Transverse colon (tissue), 4 donors: Measurements from ENCODE around the gene GDF2. TPM values are rescaled to one million over a fixed set of nuclear protein-coding genes. Genes with fewer than 3 reads are reported as not detected.

Source experiments
- DNase-seq: peaks from one replicate; pipeline ENCODE4 v3.0.0-alpha.2; 2019
- H3K27ac ChIP-seq, 4 donors: fragments of 200-600 bp; sonication (generic); 2 replicates each; pipeline ENCODE4 v1.5.1; 2016 to 2018; ENCODE audit warnings: inconsistent platforms in 4 of 4
- H3K27me3 ChIP-seq: fragments of 200-600 bp; sonication (generic); 2 replicates; pipeline ENCODE4 v1.5.1; 2017; ENCODE audit warnings: inconsistent platforms
- H3K36me3 ChIP-seq, 4 donors: fragments of 200-600 bp; sonication (generic); 2 replicates each; pipeline ENCODE4 v1.5.1; 2017 to 2019; ENCODE audit warnings: inconsistent platforms in 4 of 4
- H3K4me1 ChIP-seq, 4 donors: fragments of 200-600 bp; sonication (generic); 2 replicates each; pipeline ENCODE4 v1.5.1; 2017 to 2020; ENCODE audit warnings: inconsistent platforms in 4 of 4
- H3K4me3 ChIP-seq, 4 donors: fragments of 200-600 bp; sonication (generic); 1 replicate in 1 of 4; 2 replicates in 3 of 4; pipeline versions ENCODE4 v1.5.1 to v1.6.1; 2017 to 2019; ENCODE audit warnings: inconsistent platforms in 4 of 4
- H3K9me3 ChIP-seq, 2 donors: fragments of 200-600 bp; sonication (generic); 2 replicates each; pipeline ENCODE4 v1.5.1; 2017 to 2019; ENCODE audit warnings: inconsistent platforms in 2 of 2
- EP300 ChIP-seq: sonication (generic); formaldehyde crosslinking; IDR thresholded peaks from one replicate; pipeline ENCODE4 v1.6.1; 2017; ENCODE audit warnings: antibody characterized with exemption, low read depth
- POLR2A ChIP-seq: fragments of 450-650 bp; IDR thresholded peaks from one replicate; pipeline ENCODE4 v1.6.1; 2016; ENCODE audit warnings: antibody characterized with exemption, mild to moderate bottlenecking, moderate library complexity
- POLR2AphosphoS5 ChIP-seq, 3 donors: sonication (generic); formaldehyde crosslinking; IDR thresholded peaks; one replicate each; pipeline ENCODE4 v1.6.1; 2016; ENCODE audit warnings: antibody characterized with exemption in 3 of 3
- WGBS, 2 donors: methylation state at CpG; one replicate each; pipeline ENCODE4 v1.1.5; 2018; ENCODE audit warnings: low coverage in 1 of 2; 5-methylcytosine and 5-hydroxymethylcytosine counted together
- in situ Hi-C, 4 donors: fragments of 200-750 bp; cut with MboI; loops; one replicate each; pipeline versions ENCODE4 v1.15.0 to v1.15.1; 2017; ENCODE audit warnings: low sequenced_read_pairs in 3 of 4, low pct_ligation_motif_present in 1 of 4, low pct_unique_long_range_greater_than_20kb in 1 of 4
- intact Hi-C: fragments of 100-400 bp; cut with DNase I; formaldehyde crosslinking; loops from one replicate; pipeline ENCODE4 v1.15.1; 2023; ENCODE audit warnings: low total_unique reads
- total RNA-seq, 4 donors: library from RNA; depleted of rRNA; stranded (reverse); fragments of >200 nt; gene quantifications; one replicate each; pipeline ENCODE4 v1.1.0, GENCODE V29; 2016
- TF ChIP-seq, protein P1 (sequence below), 5 experiments: fragments of 200-600 bp in 3 of 5; fragments of 450-650 bp in 2 of 5; sonication (generic) in 3 of 5; IDR thresholded peaks; 1 replicate in 2 of 5; 2 replicates in 3 of 5; pipeline ENCODE4 v1.5.1; 2016 to 2017; ENCODE audit warnings: antibody characterized with exemption in 5 of 5, inconsistent platforms in 3 of 5, mild to moderate bottlenecking in 2 of 5, moderate library complexity in 1 of 5

GDF2 gene
- total RNA-seq, 4 donors from 2014 or later: not detected

DNA sequence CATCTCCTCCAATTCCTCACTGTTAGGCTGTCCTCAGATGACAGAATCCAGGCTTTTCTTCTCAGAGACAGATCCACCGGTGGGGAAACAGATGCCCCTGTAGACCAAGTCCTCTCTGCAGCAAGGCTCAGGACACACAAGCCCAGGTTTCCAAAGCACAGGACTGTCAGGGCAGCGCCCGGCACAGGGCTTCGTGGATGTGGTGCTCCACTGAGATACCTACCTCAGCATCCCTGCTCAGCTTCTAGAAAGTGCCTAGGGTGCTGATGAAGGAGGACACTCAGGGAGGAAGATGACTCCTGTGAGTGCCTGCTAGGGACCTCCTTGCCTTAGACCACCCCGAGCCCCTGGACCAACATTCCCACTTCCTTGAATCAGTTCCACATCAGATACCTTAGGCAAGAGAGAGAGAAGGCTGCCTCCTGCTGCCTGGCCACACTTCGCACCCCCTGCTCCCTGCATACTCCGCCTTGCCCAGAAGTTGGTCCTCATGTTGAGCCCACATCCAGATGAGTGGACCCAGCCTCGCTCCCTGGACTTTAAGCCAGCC lies 17.0 kb downstream of the GDF2 start:
- WGBS, 2 donors: 60 to 89% methylated on average over 1 to 8 of the region's 8 CpGs
- H3K27me3 ChIP-seq: no peaks in the 10 kb centered on the region
- no peak overlapping the region for H3K27ac ChIP-seq
- no peak for TF ChIP-seq POLR2A
- TF ChIP-seq, protein P1, sequence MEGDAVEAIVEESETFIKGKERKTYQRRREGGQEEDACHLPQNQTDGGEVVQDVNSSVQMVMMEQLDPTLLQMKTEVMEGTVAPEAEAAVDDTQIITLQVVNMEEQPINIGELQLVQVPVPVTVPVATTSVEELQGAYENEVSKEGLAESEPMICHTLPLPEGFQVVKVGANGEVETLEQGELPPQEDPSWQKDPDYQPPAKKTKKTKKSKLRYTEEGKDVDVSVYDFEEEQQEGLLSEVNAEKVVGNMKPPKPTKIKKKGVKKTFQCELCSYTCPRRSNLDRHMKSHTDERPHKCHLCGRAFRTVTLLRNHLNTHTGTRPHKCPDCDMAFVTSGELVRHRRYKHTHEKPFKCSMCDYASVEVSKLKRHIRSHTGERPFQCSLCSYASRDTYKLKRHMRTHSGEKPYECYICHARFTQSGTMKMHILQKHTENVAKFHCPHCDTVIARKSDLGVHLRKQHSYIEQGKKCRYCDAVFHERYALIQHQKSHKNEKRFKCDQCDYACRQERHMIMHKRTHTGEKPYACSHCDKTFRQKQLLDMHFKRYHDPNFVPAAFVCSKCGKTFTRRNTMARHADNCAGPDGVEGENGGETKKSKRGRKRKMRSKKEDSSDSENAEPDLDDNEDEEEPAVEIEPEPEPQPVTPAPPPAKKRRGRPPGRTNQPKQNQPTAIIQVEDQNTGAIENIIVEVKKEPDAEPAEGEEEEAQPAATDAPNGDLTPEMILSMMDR (IDR thresholded peaks at IDR 0.05): no peak
- no peak for TF ChIP-seq POLR2AphosphoS5 (IDR thresholded peaks at IDR 0.05)
- no peak for TF ChIP-seq EP300
- no peaks in the 10 kb centered on the region for H3K36me3 ChIP-seq
- in situ Hi-C loops (no loop called here), intact Hi-C loops (no loop called here)
- no peaks in the 10 kb centered on the region for H3K9me3 ChIP-seq
- peaks cover 0 to 6% (median 0%) of the 10 kb centered on the region in 4 donors for H3K4me1 ChIP-seq
- no peak for DNase-seq
- H3K4me3 ChIP-seq: no peak overlapping the region

DNA sequence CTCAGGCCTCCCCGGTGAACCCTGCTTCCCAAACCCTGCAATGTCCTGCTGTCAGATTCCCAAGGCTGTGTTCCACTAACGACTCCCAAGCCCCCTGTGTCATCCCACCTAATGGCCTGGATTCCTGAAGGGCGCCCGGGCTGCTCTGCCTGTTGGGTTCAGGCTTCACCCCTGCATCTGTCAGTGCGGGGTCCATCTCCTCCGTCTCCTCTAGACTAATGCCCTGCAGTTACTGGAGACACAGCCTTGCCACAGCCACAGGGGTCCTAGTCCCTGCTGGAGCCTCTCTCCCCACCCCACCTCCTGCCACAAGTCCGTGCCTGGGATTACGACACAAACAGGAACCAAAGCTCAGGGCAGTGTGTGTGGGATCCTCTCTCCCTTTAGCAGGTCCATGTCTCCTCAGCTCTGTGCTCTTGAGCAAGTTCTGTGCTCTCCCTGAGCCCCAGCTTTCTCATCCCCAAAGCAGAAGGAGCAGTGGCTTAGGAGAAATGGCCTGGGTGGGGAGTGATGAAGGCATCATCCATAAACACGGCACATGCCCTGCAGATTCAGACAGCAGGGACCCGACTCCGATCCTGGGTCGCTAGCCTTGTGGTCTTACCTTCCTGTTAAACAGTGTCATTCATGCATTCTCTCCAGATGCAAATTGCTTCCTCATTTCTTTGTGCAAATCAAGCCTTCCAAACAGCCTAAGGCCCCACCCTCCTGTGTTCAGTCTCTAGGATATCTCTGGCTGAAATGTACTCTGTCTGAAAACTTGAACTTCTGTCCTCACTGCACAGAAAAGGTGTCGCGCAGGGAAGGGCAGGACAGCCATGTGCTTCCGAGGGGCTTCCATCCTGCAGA lies 17.7 kb downstream of the GDF2 start:
- Histone ChIP-seq H3K27ac (peak overlapping the region in 1 of 4 donors; percentile 12), H3K4me3 (no peak overlapping the region), H3K9me3 (no peaks in the 10 kb centered on the region), H3K4me1 (peaks cover 0 to 6% (median 0%) of the 10 kb centered on the region in 4 donors), H3K27me3 (no peaks in the 10 kb centered on the region), H3K36me3 (no peaks in the 10 kb centered on the region)
- TF ChIP-seq POLR2A: no peak
- TF ChIP-seq, protein P1 (IDR thresholded peaks at IDR 0.05): no peak
- DNase-seq: no peak
- in situ Hi-C loops: no loop called here
- WGBS, 2 donors: 44 to 54% methylated on average over 6 to 15 of the region's 15 CpGs
- intact Hi-C loops: no loop called here

DNA sequence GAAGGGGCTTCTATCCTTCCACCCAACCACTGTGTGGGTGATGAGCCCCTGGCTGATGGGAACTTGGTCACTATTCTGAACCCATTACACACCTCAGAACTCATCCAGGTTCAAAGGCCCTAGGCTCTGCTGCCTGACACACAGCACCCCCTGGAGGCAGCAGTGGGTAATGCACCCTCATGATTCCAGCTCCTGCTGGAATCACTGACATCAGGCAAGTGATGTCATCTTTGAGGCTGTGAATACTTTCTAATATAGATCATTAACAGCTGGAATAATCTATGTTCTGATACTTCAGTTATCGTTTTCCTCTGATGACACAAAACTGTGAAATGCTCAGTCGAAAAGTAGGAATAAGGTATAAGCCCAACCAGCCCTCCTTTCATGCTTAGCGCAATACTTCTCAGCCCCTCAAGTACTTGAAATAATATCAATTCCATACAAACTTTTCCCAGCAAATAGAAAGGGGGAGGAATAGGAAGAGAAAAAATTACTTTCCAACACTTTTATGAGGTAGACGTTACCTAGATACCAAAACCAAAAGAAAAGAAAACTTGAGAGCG lies 18.4 kb downstream of the GDF2 start:
- TF ChIP-seq, protein P1 (IDR thresholded peaks at IDR 0.05): peak; percentile 88 to 96 (median 93)
- no peak for TF ChIP-seq POLR2AphosphoS5 (IDR thresholded peaks at IDR 0.05)
- in situ Hi-C loops (no loop called here), intact Hi-C loops (no loop called here)
- H3K4me1 ChIP-seq: peaks cover 0 to 6% (median 0%) of the 10 kb centered on the region in 4 donors
- no peaks in the 10 kb centered on the region for H3K27me3 ChIP-seq
- peak; percentile 82 for DNase-seq
- no peak overlapping the region for H3K4me3 ChIP-seq
- no peaks in the 10 kb centered on the region for H3K36me3 ChIP-seq
- H3K27ac ChIP-seq: peak overlapping the region in 1 of 4 donors; percentile 12
- 59 to 65% methylated on average over 5 of the region's 5 CpGs for WGBS, 2 donors
- no peaks in the 10 kb centered on the region for H3K9me3 ChIP-seq

DNA sequence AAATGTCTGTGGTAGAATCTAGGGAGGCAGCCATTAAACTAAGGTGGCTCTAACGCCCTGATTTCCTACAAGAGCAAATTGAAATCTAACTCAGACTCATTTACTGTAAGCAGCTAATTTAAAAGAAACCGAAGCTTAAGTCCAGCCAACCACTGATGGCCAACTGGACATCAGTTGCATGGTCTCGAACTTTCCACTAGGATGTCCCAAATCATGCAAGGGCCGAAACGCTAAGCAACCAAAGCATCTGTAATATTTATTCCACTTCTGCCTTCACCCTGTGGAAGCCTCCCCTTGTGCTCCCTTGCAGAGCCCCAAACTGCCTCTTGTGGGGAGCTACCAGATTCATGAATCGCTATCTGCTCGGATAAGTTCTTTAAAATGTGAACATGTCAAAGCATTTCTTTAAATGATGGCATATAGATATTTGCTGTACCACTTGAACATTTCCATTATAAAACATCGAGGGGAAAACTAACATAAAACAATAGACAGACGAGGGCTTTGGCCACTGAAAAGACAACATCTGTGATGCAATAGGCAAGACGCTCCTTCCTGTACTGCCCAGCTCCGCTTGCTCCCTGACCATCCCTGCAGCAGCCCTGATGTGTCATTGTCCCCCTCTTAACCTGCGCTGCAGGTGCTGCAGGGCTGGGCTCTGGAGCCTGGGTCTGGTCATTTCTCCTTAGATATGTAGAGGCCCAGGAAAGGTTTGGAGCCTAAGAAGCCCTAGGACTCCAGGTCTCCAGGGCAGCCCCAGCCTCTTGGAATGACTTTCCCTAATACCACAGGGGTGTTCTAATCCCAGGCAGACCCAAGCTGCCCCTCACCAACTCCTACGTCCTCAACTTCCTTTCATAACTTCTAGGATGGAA lies 23.0 kb downstream of the GDF2 start:
- TF ChIP-seq, protein P1 (IDR thresholded peaks at IDR 0.05): no peak
- TF ChIP-seq EP300 (no peak), POLR2A (no peak), POLR2AphosphoS5 (IDR thresholded peaks at IDR 0.05) (no peak)
- in situ Hi-C loops (no loop called here), intact Hi-C loops (no loop called here)
- Histone ChIP-seq H3K27me3 (no peaks in the 10 kb centered on the region), H3K27ac (no peak overlapping the region), H3K36me3 (no peaks in the 10 kb centered on the region), H3K9me3 (no peaks in the 10 kb centered on the region), H3K4me1 (peaks cover 0 to 2% (median 0%) of the 10 kb centered on the region in 4 donors), H3K4me3 (no peak overlapping the region)
- no peak for DNase-seq
- 83 to 90% methylated on average over 8 to 13 of the region's 13 CpGs for WGBS, 2 donors
